ENCODE data around the gene FEM1A. TPM values are rescaled to one million over a fixed set of nuclear protein-coding genes. Genes with fewer than 3 reads are reported as not detected.

The FEM1A gene
- total RNA-seq, 2 experiments from 2014 or later: 11.4 TPM

DNA sequence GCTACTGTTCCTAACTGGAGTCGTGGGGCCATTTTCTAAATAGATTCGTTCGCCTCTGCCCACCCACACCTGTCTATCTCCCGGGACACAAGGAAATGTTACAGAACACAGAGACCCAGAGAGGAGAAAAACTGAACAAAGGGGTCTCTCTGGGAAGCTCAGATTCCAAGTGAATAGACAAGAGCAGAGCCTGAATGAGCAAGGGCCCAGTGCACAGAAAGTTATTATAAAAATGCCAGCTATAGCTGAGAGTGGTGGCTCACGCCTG is 27.2 kb upstream of the FEM1A start:
- DNase-seq (no peak), ATAC-seq (no peak)
- Mint-ChIP-seq H3K9me3 (no peaks in the 10 kb centered on the region), H3K4me3 (no peak overlapping the region), H3K4me1 (ENCODE audit: low read depth) (peaks cover 9% of the 10 kb centered on the region), H3K36me3 (ENCODE audit: low read depth) (no peaks in the 10 kb centered on the region), H3K27me3 (peaks cover 23% of the 10 kb centered on the region), H3K27ac (no peak overlapping the region)
- intact Hi-C loops (cut with micrococcal nuclease): no loop called here
- ChIA-PET CTCF (no interaction called here), POLR2A (no interaction called here)
- TF ChIP-seq, protein P1, sequence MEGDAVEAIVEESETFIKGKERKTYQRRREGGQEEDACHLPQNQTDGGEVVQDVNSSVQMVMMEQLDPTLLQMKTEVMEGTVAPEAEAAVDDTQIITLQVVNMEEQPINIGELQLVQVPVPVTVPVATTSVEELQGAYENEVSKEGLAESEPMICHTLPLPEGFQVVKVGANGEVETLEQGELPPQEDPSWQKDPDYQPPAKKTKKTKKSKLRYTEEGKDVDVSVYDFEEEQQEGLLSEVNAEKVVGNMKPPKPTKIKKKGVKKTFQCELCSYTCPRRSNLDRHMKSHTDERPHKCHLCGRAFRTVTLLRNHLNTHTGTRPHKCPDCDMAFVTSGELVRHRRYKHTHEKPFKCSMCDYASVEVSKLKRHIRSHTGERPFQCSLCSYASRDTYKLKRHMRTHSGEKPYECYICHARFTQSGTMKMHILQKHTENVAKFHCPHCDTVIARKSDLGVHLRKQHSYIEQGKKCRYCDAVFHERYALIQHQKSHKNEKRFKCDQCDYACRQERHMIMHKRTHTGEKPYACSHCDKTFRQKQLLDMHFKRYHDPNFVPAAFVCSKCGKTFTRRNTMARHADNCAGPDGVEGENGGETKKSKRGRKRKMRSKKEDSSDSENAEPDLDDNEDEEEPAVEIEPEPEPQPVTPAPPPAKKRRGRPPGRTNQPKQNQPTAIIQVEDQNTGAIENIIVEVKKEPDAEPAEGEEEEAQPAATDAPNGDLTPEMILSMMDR (IDR thresholded peaks at IDR 0.05): no peak

DNA sequence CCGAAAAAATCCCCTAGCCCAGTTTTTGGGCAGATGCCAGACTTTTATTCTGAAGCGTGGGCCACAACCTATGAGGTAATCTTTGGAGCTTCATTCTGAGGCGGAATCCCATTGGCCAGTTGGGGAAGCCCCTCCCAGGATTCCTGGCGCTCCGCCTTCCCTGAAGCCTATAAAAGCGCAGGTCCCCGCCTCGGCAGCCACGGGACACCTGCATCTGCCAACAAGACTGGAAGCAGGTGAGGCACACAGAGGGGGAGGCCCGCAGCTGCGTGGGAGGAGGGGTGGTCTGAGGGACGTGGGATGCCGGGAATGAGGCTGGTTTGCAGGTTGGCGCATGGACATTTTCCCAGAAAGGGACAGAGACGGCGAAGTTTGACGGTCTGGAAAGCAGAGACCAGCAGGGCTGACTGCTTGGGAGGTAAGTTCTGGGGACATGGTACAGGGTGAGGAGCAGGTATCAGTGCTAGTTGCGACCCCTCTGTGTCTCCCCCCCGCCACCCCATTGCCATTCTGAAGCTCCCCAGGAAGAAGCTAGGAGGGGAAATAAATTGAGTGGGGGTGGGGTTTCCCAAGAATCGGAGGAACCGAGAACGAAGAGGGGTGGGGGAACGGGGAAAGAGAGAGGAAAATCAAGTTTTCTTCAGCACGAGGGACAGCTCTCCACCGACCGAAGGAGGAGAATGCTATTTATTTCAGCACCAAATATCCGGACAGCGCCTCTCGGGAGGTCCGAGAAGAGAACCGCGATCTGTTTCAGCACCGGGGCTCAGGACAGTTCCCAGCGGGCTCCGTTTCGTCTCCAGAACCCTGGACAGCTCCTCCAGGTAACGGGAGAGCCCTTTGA is 22.4 kb upstream of the FEM1A start:
- POLR2A ChIA-PET: interaction anchor here (0.5 to 0.7 kb wide), 3 partner anchors 14 to 357 kb away, joined by 3 to 4 read pairs (median 3); no protein-coding TSS in a partner anchor

DNA sequence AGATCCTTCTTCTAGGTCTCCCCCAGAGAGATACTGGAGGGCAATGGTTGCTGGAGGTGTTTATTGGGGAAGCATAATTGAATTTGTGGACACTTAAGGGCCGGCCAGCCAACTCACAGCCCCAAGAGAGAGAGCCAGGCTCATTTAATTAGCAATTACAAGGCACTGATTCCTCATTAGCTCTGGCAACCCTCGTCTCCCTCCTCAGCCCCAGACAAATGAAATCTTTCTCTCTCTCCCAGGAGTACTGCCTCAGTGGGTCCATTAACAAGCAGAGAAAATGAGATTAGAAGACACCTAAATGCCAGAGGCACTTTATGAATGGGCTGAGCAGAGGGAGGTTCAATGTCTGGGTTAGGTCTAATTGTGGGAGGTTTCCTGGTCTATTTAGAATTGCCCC is 19.0 kb upstream of the FEM1A start:
- no peak for ATAC-seq
- intact Hi-C loops (cut with micrococcal nuclease): no loop called here
- Mint-ChIP-seq H3K36me3 (ENCODE audit: low read depth) (no peaks in the 10 kb centered on the region), H3K27me3 (peaks cover 11% of the 10 kb centered on the region), H3K9me3 (peaks cover 4% of the 10 kb centered on the region), H3K4me3 (no peak overlapping the region), H3K27ac (no peak overlapping the region), H3K4me1 (ENCODE audit: low read depth) (peaks cover 3% of the 10 kb centered on the region)
- no peak for DNase-seq
- TF ChIP-seq, protein P1 (IDR thresholded peaks at IDR 0.05): no peak
- ChIA-PET CTCF (no interaction called here), POLR2A (no interaction called here)

More for the DNA sequence above, 22.4 kb upstream of the FEM1A start:
- ATAC-seq (peak; percentile 99), DNase-seq (peak; percentile 89)
- Mint-ChIP-seq H3K4me1 (ENCODE audit: low read depth) (peaks cover 3% of the 10 kb centered on the region), H3K27me3 (peaks cover 9% of the 10 kb centered on the region), H3K9me3 (peaks cover 3% of the 10 kb centered on the region), H3K27ac (no peak overlapping the region), H3K4me3 (no peak overlapping the region), H3K36me3 (ENCODE audit: low read depth) (no peaks in the 10 kb centered on the region)
- CTCF ChIA-PET: interaction anchor here (1.5 kb wide), 1 partner anchor 22 kb away, joined by 4 read pairs; the partner anchor contains the start of gene FEM1A
- intact Hi-C loops (cut with micrococcal nuclease): no loop called here
- TF ChIP-seq, protein P1 (IDR thresholded peaks at IDR 0.05): no peak

DNA sequence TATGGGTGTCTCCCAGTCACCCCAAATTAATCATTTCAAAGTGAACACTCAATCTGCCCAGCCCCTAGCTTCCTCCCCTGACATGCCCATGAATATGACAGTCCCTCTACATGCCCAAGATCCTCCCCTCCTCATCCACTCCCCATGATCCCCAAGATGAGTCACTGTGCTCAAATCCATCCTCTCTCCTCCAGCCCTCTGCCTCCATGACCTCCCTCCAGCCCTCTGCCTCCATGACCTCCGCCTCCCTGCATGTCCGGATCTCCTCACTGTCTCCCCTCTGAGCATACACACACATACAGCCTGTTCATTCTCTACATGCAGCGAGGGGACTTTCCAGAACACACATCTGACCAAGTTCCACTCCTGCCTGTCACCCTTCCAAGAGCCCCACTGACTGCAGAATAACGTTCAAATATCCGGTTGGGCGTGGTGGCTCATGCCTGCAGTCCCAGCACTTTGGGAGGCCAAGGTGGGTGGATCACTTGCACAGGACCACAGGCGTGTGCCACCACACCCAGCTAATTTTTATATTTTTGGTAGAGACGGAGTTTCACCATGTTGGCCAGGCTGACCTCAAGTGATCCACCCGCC is 18.4 kb upstream of the FEM1A start:
- Mint-ChIP-seq H3K27me3 (peaks cover 11% of the 10 kb centered on the region), H3K36me3 (ENCODE audit: low read depth) (no peaks in the 10 kb centered on the region), H3K27ac (no peak overlapping the region), H3K9me3 (peaks cover 4% of the 10 kb centered on the region), H3K4me1 (ENCODE audit: low read depth) (peaks cover 3% of the 10 kb centered on the region), H3K4me3 (no peak overlapping the region)
- intact Hi-C loops (cut with micrococcal nuclease): no loop called here
- TF ChIP-seq, protein P1 (IDR thresholded peaks at IDR 0.05): no peak
- ChIA-PET POLR2A (no interaction called here), CTCF (no interaction called here)
- ATAC-seq (no peak), DNase-seq (no peak)

DNA sequence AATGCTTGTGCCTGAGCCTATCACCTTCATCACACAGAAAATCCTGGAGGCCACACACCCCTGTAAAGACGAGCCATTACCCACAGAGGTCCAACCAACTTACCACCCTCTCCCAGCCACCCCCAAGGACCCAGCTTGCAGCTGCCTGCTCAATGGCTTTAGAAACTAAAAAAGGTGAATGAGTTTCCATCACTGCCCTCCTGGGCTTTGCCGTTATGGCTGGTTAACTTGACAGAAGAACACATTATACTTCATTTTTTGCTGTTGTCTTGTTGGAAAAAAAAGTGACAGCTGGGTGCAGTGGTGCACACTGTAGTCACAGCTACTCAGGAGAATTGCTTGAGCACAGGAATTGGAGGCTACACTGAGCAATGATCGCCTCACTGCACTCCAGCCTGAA is 17.4 kb upstream of the FEM1A start:
- H3K4me1 Mint-ChIP-seq (ENCODE audit: low read depth): peaks cover 3% of the 10 kb centered on the region
- H3K27ac Mint-ChIP-seq: no peak overlapping the region
- H3K36me3 Mint-ChIP-seq (ENCODE audit: low read depth): no peaks in the 10 kb centered on the region
- intact Hi-C loops (cut with micrococcal nuclease): no loop called here
- ChIA-PET CTCF (no interaction called here), POLR2A (no interaction called here)
- ATAC-seq: no peak
- DNase-seq: no peak
- TF ChIP-seq, protein P1 (IDR thresholded peaks at IDR 0.05): no peak
- peaks cover 4% of the 10 kb centered on the region for H3K9me3 Mint-ChIP-seq
- no peak overlapping the region for H3K4me3 Mint-ChIP-seq
- peaks cover 11% of the 10 kb centered on the region for H3K27me3 Mint-ChIP-seq
